HG03025 (cell line): ENCODE measurements around the gene PPP1R9A.

Source experiments
- ATAC-seq: cut with Tn5 transposase; IDR thresholded peaks from one replicate; pipeline ENCODE4 v1.9.1; 2021; ENCODE audit warnings: mild to moderate bottlenecking, moderate library complexity; ENCODE audit not compliant: unreplicated experiment, low FRiP score

PPP1R9A gene

DNA sequence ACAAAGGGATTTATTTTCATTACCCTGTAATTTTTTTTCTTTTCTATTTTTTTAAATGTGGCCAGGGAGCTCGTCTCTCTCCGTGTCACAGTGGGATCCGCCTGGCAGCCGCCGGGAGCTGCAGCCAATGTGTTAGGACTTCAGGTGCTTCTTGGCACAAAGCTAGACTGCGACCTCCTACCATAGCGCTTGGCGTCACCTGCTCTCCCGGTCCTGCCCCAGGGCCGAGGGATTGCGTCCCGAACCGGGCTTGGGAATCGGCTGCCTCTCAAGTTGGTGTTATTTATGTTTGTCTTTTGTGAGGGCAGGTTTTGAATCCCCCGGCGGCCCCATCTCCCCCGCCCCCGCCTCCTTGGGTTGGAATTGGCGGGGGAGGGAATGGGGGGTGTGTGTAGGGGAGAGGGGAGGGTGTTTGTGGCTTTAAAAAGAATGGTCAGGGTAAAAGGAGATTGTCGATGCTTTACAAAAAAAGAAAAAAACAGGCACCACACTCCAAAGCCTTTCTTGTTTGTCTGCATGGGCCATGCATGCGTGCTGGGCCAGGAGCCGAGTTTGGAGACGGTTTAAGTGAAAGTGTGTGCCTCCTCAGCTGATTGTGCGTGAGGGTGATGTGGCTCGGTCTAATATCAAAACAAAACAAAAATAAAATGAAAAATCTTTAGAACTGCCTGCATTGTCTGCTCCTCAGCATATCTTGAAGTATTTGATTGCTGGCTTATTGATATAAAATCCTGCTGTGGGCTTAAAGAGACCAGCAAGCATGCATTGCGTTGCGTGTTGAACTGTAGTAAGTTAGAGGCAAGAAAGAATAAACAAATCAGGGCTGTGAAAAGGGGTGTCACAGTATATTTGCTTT is 1.2 kb downstream of the PPP1R9A start:
- ATAC-seq, result no peak

DNA sequence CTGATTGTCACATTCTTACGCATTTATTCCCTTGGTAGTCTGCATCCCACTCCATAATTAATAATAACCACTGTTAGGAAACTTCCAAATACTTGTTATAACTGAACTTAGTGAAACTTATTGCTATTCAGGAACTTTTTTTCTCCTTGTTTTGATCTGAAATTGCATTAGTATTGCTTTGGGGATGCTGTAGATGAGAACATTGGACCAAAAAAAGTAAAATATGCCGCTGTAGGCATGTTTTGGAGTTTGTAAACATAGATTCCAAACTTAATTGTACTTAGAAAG is 1.7 kb downstream of the PPP1R9A start:
- ATAC-seq, result no peak

DNA sequence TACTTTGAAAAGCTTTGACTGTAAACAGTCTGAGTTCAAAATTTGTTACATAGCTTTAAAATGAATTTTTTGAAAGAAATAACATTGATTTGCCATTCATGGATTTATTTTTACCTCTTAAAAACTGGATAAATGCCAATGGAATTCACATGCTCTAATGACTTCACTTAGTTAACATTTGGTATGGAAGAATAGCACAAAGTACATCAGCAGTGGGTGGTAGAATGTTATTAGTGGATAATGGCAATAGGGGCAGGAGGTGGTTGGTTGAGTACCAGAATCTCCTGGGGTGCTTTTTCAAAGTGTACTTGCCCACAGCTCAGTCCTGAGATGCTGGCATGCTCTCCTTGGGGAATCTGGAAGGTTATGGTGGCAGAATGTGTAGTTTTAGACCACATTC is 4.7 kb downstream of the PPP1R9A start:
- ATAC-seq, result no peak

DNA sequence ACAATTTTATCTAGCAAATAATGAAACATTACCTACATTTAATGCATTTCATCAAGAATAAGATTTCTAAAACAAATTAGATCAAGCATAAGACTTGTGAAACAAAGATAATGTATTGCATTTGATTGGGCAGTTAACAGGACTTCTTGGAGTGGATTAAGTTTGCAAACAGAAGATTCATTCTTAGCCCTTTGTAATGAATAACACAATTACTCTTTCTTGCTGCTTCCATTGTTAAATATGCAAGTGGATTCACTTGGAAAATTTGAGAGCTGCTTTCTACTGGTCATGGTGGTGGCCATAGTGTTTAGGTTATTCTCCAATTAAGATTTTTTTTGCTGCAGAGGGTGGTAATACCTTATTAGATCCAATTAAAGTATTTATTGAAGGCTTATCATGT is 6.0 kb downstream of the PPP1R9A start:
- ATAC-seq, result no peak

DNA sequence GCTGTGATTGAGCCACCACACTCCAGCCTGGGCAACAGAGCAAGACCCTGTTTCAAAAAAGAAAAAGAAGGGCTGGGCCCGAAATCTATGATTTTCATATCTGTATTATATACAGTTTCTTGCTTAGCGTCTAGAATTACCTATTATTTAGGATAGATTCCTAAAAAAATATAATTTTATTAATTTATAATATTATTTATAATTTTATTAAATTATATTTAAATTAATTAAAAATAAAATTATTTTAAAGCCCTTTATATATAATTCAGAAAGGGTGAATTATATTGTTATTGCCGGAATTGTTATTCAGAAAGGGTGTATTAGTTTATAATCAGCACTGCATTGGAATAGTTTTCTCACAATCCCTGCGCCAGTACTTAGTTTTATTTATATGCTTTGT is 14.5 kb downstream of the PPP1R9A start:
- no peak for ATAC-seq

DNA sequence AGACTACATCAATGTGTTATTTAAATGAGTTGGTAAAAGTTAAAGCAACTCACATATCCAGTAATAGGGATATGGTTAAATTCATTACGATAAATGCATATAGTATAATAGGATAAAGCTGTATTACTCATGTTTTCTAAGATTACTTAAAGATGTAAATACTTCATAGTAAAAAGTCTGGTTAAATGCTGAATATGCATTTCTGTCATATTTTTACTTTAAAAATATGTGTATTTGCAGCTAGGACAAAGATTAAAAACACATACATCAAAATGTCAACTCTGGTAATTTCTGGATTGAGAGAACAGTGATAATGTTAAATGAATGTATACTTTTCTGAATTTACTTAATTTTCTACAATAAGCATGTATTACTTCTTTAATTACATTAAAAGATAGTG is 15.1 kb downstream of the PPP1R9A start:
- no peak for ATAC-seq

DNA sequence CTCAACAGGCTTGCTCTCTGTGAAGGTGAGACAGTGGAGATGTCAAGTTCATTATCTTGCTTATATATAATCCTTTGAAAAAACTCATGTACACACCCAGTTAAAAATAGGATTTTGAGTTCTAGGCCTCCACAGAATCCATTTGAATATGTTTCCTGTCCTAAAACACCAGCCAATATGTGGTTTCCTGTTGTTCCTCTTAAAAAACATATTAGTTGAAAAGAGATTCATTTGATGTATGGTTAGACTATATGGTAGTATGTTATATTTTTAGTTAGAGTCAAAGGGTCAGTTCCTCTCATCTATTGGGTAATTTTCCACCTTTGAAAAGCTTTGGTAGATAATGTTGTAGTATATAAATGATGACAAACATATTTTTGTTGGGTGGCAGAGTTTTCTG is 16.0 kb downstream of the PPP1R9A start:
- ATAC-seq, result no peak

DNA sequence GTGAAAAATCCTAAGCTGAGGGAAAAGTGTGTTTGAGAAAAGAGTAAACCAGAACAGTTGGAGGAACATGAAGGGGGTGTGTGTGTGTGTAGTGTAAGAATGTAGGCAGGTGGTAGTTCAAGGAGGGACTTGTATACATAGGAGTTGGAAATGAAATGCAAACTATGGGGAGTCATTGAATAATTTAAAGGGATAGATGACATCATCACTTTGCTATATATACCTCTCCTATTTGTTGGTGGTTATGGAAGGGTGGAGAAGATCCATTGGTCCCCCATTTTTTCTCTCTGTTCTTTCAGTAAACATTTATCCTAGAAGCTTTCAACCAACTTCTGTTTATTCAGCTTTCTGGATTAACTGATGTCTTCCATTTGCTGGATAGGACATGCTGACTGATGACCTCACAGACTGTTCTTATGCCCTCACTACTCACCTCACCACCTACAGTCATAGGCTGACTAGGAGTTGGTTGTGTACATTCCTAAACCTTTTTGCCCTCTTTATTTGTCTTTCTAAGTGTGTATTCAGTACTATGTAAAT is 20.8 kb downstream of the PPP1R9A start:
- no peak for ATAC-seq

DNA sequence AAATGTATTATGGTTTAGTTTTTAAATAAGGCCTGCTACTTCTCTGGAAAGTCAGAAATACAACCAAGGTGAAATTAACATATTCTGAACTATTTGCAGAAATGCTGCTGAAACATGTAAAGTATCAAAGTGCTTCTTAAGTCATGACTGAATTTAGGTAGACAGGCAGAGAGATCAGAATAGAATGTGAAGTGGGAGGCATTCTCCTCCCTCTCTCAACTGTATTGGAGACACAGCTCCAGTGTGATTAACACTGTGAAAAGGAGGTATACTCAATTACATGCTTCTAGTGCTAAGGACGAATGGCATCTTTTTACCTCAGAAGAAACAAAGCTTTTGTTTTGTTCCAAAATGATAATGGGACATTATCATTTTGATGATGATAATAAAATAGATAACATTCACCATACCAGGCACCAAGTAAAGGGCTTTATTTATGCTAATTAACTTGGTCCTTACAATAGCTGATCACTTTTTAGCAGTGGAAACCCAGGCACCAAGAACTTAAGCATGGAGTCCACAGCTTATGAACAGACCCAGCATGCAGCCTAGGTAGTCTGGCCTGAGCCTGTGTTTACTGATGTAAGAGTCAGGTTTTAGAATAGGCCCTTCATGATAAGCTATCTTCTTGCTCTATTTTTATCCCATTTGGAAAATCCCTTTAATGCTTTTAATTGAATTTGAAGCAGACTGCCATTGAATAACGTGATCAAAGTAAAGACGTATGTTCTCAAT is 26.0 kb downstream of the PPP1R9A start:
- ATAC-seq, result no peak

DNA sequence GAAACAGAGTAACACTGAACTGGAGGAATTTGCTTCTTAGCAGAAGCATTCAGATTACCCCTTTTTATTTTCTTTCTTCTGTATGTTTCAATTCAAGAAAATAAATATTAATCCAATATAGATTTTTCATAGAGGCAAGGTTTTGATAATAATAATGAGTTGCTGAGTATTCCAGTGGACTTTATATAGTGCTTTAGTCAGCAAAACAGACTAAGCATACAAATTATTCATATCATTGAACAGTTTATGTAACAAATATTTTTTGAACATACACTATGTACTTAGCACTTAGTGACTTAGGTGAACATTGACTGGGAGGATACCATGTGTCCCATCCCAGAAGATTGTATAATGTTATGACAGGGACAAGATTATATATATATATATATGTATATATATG is 32.0 kb downstream of the PPP1R9A start:
- no peak for ATAC-seq

DNA sequence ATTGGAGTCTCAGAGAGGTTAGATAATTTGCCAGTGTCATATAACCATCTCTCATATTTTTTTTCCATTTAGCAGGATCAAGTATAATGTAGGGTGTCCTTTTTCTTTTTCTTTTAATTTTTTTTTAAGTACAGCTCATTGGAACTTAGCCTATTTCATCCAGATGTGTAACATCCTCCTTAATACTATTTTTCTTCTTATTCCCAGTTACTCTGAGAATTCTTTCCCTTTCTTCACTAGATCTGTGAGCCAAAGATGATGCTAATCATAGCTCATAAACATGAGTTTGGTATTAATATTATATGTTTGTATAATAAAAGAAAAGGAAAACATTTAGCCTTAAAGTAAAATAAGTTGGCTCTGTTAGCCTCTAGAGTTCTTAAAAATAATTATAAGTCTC is 32.8 kb downstream of the PPP1R9A start:
- no peak for ATAC-seq

DNA sequence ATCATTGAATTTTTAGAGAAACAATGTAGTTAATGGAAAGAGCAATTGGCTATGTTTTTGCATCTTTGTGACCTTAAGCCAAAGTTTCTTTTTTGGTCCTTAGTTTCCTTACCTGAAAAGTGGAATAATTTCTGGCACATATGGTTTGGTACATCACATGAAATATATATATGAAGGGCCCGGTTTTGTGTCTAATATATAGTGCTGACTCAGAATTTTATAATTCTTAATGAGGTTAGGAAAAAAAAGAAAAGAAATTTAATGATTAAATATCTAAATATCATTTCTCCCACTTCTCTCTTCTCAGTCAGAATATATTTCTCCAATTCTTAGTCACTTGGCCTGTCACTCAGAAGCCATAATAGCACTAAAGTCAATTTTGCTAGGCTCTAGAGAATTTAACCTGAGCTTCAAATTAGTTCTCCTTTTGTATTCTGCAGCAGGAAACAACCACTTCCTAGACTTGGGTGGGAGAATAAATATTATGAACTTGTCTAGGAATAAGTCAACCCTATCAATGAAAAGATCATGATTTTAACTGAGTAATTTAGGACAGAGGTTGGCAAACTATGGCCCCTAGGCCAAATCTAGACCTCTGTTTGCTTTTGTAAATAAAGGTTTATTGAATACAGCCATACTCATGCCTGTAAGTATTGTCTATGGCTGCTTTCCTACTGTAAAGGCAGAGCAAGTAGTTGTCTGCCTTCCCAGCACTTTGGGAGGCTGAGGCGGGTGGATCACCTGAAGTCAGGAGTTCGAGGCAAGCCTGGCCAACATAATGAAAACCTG is 34.6 kb downstream of the PPP1R9A start:
- ATAC-seq, result no peak

DNA sequence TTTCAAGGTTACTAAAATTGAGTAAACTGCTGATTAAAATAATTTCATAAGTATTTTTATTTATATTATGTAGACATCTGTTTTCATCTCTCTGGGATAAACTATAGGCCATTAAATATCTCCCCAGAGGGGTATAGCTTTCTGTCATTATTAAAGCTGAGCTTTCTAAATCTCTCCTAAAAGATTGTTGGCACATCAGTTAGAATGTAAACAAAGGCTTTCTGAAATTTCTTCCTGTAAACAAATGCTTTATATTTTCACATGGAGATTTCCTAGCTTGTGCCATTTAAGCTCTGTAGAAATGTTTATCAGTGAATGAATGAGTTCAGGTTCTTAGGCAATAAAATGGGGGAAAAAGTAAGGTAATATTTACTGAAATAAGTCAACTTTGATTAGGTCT is 35.7 kb downstream of the PPP1R9A start:
- ATAC-seq, result no peak

DNA sequence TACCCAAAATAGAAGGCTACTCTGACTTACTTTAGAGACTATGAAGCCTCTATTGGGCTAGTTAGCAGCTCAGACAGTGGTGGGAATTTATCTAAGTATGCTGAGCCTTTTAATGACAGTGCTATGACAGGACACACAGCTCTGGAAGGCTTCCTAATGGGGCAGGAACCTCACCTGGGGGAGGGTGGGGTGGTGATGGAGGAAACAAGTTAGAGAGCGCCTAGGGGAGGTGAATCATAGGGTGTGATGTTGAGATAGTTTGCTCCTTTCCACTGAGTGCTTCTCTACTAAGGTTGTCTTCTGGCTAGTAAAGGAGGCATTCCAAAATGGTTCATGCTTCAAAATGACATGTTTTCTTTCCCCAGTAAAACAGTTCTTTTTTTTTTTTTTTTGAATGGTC is 42.1 kb downstream of the PPP1R9A start:
- no peak for ATAC-seq

DNA sequence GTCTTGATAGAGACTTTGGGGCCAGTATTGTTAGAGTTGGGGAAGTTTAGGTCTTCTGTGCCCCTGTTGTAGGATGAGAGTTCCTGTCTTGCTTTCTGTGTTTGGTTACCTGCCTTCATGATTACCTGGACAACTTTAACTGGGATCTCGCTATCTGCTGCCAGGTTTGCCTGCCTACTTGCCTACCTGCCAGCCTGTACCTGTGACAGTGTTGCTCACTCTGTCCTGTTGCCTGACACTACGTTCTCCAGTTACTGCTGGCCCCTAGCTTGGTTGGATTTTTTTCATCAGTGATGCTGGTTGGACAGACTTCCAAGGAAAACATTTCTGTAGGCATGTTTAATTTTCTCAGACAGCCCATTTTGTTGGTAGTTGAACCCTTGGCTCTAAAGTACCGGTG is 48.4 kb downstream of the PPP1R9A start:
- ATAC-seq, result no peak

DNA sequence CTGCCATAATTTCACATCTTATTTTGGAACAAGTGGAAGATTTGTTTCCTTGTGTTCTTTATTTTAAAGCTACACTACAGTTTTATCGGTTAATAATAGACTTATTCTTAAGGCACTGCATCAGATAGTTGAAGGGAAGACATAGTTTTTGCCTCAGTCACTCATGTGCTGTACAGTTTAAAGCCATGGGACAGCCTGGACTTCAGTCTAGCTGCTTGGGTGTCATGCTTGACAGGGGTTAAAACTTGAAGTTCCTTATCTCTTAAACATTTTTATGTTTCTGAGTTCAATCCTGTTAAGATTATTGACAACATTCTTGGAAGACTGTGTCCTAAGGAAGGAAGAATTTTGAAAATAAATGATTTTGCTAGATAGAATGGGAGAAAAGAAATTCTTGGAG is 49.7 kb downstream of the PPP1R9A start:
- ATAC-seq, result no peak

DNA sequence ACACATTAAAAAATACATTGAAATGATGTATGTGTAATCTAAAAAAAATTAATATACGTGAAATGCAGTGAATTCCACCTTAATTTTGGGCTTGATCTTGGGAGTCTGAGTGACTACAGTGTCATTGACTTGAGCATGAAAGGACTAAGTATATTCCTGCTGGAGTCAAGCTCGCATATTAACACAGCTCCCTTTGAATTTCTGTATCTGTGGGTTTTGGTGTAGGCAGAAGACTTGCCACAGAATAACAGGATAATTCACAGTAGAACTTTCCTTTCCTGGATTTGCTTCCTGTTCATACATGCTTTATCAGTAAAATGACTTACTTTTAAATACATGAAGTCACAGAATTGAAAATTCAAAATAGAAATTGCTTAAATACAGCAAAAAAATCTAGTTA is 55.3 kb downstream of the PPP1R9A start:
- ATAC-seq, result no peak

DNA sequence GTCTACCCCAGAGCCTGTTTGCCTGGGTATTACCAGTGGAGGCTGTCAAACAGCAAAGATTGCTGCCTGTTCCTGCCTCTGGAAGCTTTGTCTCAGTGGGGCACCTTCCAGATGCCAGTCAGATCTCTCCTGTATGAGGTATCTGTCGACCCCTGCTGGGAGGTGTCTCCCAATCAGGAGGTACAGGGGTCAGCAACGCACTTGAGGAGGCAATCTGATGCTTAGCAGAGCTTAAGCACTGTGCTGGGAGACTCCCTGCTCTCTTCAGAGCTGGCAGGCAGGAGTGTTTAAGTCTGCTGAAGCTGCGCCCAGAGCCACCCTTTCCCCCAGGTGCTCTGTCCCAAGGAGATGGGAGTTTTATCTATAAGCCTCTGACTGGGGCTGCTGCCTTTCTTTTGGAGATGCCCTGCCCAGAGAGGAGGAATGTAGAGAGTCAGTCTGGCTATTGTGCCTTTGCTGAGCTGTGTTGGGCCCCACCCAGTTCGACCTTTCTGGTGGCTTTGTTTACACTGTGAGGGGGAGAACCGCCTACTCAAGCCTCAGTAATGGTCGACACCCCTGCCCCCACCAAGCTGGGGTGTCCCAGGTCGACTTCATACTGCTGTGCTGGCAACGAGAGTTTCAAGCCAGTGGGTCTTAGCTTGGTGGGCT is 62.2 kb downstream of the PPP1R9A start:
- no peak for ATAC-seq

DNA sequence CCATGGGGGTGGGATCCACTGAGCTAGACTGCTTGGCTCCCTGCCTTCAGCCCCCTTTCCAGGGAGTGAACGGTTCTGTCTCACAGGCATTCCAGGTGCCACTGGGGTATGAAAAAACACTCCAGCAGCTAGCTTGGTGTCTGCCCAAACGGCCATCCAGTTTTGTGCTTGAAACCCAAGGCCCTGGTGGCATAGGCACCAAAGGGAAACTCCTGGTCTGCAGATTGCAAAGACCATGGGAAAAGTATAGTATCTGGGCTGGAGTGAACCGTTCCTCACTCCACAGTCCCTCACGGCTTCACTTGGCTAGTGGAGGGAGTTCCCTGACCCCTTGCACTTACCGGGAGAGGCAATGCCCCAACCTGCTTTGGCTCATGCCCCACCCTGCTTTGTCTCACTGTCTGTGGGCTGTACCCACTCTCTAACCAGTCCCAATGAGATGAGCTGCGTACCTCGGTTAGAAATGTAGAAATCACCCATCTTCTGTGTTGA is 62.7 kb downstream of the PPP1R9A start:
- no peak for ATAC-seq

DNA sequence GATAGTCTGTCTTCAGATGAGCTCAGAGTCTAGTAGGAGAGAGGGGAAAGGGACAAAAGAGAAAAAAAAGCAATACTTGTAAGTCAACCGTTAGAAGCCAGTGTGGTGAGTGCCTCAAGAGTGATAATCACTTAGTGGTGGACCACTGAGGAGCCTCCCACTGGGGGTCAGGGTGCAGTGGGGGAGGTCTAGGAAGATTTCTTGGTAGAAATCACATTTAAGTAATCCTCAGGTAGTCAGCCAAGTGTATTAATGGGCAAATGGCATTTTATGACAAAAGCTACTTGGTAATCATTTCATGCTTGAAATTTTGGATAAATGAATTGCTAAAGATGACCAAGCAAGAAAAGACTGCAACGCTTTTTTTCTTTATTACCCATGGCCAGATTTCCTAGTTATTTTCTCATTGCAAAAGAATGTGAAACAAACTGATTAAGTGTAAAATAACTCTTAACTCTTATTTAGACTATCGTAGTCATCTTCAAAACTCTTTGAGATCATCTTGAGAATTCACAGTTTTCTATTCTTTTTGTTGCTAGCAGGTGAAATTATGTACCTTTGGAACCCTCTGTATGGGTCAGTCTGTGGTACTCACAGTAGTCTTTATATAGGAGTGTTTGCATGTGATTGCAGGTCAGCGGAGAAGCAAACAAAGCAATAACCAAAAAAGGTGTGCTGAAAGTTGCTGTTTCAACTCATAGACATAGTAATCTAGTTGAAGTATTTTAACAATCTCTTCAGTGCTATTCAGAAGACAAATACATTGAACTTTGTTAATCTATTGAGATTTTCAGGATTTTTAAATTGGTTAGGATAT is 63.9 kb downstream of the PPP1R9A start:
- no peak for ATAC-seq
